GM21423 (cell line): Measurements from ENCODE around the gene RXFP4.
A peak's percentile ranks its signal among the peaks of the same experiment; 100 is the strongest.
"Not testable (repeated sequence)": the region's sequence is repeated elsewhere in the genome, so short reads cannot be mapped to it uniquely, and the experiment has no call there.

Experiments
- ATAC-seq: cut with Tn5 transposase; IDR thresholded peaks from one replicate; pipeline ENCODE4 v1.9.1; 2021; ENCODE audit warnings: mild to moderate bottlenecking, moderate library complexity; ENCODE audit not compliant: unreplicated experiment

RXFP4 gene

GRCh38 chr1:155940993-155941844 is at the start of gene RXFP4:
RXFP4 (plus strand) TSS chr1:155941638; CDS start chr1:155941710, 72 bp downstream.
- ATAC-seq = no peak

GRCh38 chr1:155892796-155893195 is 48.6 kb upstream of the RXFP4 start:
- no peak for ATAC-seq

- no peak for ATAC-seq
Observed at GRCh38 chr1:155893389-155894142, 47.9 kb upstream of the RXFP4 start.

- ATAC-seq = not testable (repeated sequence)
Observed at GRCh38 chr1:155895617-155896016, 45.8 kb upstream of the RXFP4 start.

GRCh38 chr1:155896476-155896875 is 45.0 kb upstream of the RXFP4 start:
- not testable (repeated sequence) for ATAC-seq

GRCh38 chr1:155897746-155898145 is 43.7 kb upstream of the RXFP4 start:
- ATAC-seq = no peak

- no peak for ATAC-seq
Observed at GRCh38 chr1:155898888-155899287, 42.5 kb upstream of the RXFP4 start.

- no peak for ATAC-seq
Observed at GRCh38 chr1:155899683-155900082, 41.8 kb upstream of the RXFP4 start.

- ATAC-seq = no peak
Observed at GRCh38 chr1:155900161-155900560, 41.3 kb upstream of the RXFP4 start.

GRCh38 chr1:155904261-155904660 is 37.2 kb upstream of the RXFP4 start:
- no peak for ATAC-seq

- no peak for ATAC-seq
Observed at GRCh38 chr1:155909894-155910293, 31.5 kb upstream of the RXFP4 start.

GRCh38 chr1:155910621-155911121 is 30.8 kb upstream of the RXFP4 start:
- ATAC-seq = no peak

GRCh38 chr1:155911156-155912055 is 30.0 kb upstream of the RXFP4 start, which contains the start of gene RIT1:
RIT1 (minus strand) TSS chr1:155911349; CDS start chr1:155910761, 588 bp downstream.
- ATAC-seq = peak; percentile 82

GRCh38 chr1:155912056-155912536 is 29.3 kb upstream of the RXFP4 start:
- ATAC-seq = no peak

GRCh38 chr1:155913969-155914757 is 27.3 kb upstream of the RXFP4 start:
- no peak for ATAC-seq

- ATAC-seq = no peak
Observed at GRCh38 chr1:155918660-155919059, 22.8 kb upstream of the RXFP4 start.

GRCh38 chr1:155919801-155920200 is 21.6 kb upstream of the RXFP4 start:
- ATAC-seq = no peak

- no peak for ATAC-seq
Observed at GRCh38 chr1:155920717-155921116, 20.7 kb upstream of the RXFP4 start.

- ATAC-seq = no peak
Observed at GRCh38 chr1:155925506-155925905, 15.9 kb upstream of the RXFP4 start.

- no peak for ATAC-seq
Observed at GRCh38 chr1:155929057-155929456, 12.4 kb upstream of the RXFP4 start.
